Vagina (tissue), 2 donors: ENCODE results near the gene SNPH. TPM values are rescaled to one million over a fixed set of nuclear protein-coding genes. Genes with fewer than 3 reads are reported as not detected.
"Not testable (repeated sequence)": the region's sequence is repeated elsewhere in the genome, so short reads cannot be mapped to it uniquely, and the experiment has no call there.

Experiments used
- DNase-seq, 2 donors: peaks; one replicate each; pipeline ENCODE4 v3.0.0-alpha.2; 2017; ENCODE audit errors: extremely low spot score in 2 of 2
- H3K27ac ChIP-seq: fragments of 200-600 bp; sonication (generic); one replicate; pipeline ENCODE4 v1.5.1; 2019
- H3K27me3 ChIP-seq: fragments of 200-600 bp; sonication (generic); one replicate; pipeline ENCODE4 v1.5.1; 2019
- H3K36me3 ChIP-seq, 2 donors: fragments of 200-600 bp; sonication (generic); one replicate each; pipeline ENCODE4 v1.5.1; 2017 to 2019
- H3K4me1 ChIP-seq: fragments of 200-600 bp; sonication (generic); one replicate; pipeline ENCODE4 v1.5.1; 2019
- H3K4me3 ChIP-seq, 2 donors: fragments of 200-600 bp; sonication (generic); 1 replicate in 1 of 2; 2 replicates in 1 of 2; pipeline ENCODE4 v1.5.1; 2016 to 2019
- H3K9me3 ChIP-seq: fragments of 200-600 bp; sonication (generic); one replicate; pipeline ENCODE4 v1.5.1; 2019
- CTCF ChIP-seq, 3 experiments: fragments of 450-650 bp in 2 of 3; fragments of 200-600 bp in 1 of 3; sonication (generic) in 1 of 3; IDR thresholded peaks; one replicate each; pipeline ENCODE4 v1.5.1; 2017 to 2019; ENCODE audit warnings: antibody characterized with exemption in 3 of 3, mild to moderate bottlenecking in 2 of 3, moderate library complexity in 2 of 3
- POLR2A ChIP-seq, 2 donors: fragments of 450-650 bp; IDR thresholded peaks; one replicate each; pipeline ENCODE4 v1.6.1; 2017; ENCODE audit warnings: antibody characterized with exemption in 2 of 2, mild to moderate bottlenecking in 2 of 2, moderate library complexity in 2 of 2
- POLR2AphosphoS5 ChIP-seq, 2 donors: sonication (generic); formaldehyde crosslinking; IDR thresholded peaks; one replicate each; pipeline ENCODE4 v1.9.0; 2017; ENCODE audit warnings: antibody characterized with exemption in 2 of 2, mild to moderate bottlenecking in 2 of 2, low read depth in 1 of 2; ENCODE audit not compliant: insufficient read depth in 1 of 2
- intact Hi-C: fragments of 100-400 bp; cut with DNase I; formaldehyde crosslinking; loops from one replicate; pipeline ENCODE4 v1.15.1; 2023
- total RNA-seq: library from RNA; depleted of rRNA; stranded (reverse); fragments of >200 nt; gene quantifications from one replicate; pipeline ENCODE4 v1.2.3, GENCODE V29; 2016

Gene SNPH
- total RNA-seq, 1 donor from 2014 or later = 6.4 TPM

- H3K36me3 ChIP-seq = no peaks in the 10 kb centered on the region
- intact Hi-C loops = no loop called here
- no peak overlapping the region for H3K27ac ChIP-seq
- no peak for DNase-seq
- H3K4me3 ChIP-seq = no peak overlapping the region
- H3K27me3 ChIP-seq = no peaks in the 10 kb centered on the region
- peaks cover 20% of the 10 kb centered on the region for H3K4me1 ChIP-seq
- no peaks in the 10 kb centered on the region for H3K9me3 ChIP-seq
- no peak for TF ChIP-seq POLR2AphosphoS5 (IDR thresholded peaks at IDR 0.05; ENCODE audit: insufficient read depth in 1 of 2, low read depth in 1 of 2)
- no peak for TF ChIP-seq CTCF (IDR thresholded peaks at IDR 0.05)
- TF ChIP-seq POLR2A (IDR thresholded peaks at IDR 0.05) = no peak
These were observed 72.0 kb downstream of the SNPH start for GRCh38 chr20:1338096-1338495.

DNA sequence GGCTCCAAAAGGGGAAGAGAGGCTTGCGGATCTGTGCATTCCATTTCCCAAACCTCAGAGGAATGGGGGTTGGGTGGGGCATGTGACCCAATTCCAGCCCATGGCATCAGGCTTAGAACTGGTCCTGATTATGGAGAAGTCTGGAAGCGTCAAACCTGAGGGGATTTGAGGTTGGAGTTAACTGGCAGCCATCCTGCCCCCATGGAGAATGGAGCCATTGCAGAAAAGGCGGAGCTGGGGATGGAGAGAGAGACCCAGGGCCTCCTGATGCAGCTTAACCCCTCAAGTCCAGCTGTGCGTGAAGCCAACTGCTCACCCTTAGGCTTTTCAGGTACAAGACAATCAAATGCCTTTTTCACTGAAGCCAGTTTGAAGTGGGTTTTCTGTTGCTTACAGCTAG, 72.7 kb downstream of the SNPH start:
- intact Hi-C loops = no loop called here
- no peak overlapping the region for H3K27ac ChIP-seq
- no peaks in the 10 kb centered on the region for H3K27me3 ChIP-seq
- H3K9me3 ChIP-seq = no peaks in the 10 kb centered on the region
- H3K4me3 ChIP-seq = no peak overlapping the region
- no peaks in the 10 kb centered on the region for H3K36me3 ChIP-seq
- TF ChIP-seq CTCF (IDR thresholded peaks at IDR 0.05) (no peak), POLR2AphosphoS5 (IDR thresholded peaks at IDR 0.05; ENCODE audit: insufficient read depth in 1 of 2, low read depth in 1 of 2) (no peak), POLR2A (IDR thresholded peaks at IDR 0.05) (no peak)
- H3K4me1 ChIP-seq = peaks cover 20% of the 10 kb centered on the region
- peak in 1 of 2 donors; percentile 70 for DNase-seq

- no peak overlapping the region for H3K4me3 ChIP-seq
- H3K9me3 ChIP-seq = no peaks in the 10 kb centered on the region
- peaks cover 14% of the 10 kb centered on the region for H3K4me1 ChIP-seq
- no peaks in the 10 kb centered on the region for H3K36me3 ChIP-seq
- intact Hi-C loops = no loop called here
- DNase-seq = peak in 1 of 2 donors; percentile 78
- H3K27me3 ChIP-seq = no peaks in the 10 kb centered on the region
- no peak for TF ChIP-seq POLR2AphosphoS5 (IDR thresholded peaks at IDR 0.05; ENCODE audit: insufficient read depth in 1 of 2, low read depth in 1 of 2)
- no peak for TF ChIP-seq CTCF (IDR thresholded peaks at IDR 0.05)
- TF ChIP-seq POLR2A (IDR thresholded peaks at IDR 0.05) = no peak
- no peak overlapping the region for H3K27ac ChIP-seq
These were observed 75.6 kb downstream of the SNPH start for GRCh38 chr20:1341561-1342265.

DNA sequence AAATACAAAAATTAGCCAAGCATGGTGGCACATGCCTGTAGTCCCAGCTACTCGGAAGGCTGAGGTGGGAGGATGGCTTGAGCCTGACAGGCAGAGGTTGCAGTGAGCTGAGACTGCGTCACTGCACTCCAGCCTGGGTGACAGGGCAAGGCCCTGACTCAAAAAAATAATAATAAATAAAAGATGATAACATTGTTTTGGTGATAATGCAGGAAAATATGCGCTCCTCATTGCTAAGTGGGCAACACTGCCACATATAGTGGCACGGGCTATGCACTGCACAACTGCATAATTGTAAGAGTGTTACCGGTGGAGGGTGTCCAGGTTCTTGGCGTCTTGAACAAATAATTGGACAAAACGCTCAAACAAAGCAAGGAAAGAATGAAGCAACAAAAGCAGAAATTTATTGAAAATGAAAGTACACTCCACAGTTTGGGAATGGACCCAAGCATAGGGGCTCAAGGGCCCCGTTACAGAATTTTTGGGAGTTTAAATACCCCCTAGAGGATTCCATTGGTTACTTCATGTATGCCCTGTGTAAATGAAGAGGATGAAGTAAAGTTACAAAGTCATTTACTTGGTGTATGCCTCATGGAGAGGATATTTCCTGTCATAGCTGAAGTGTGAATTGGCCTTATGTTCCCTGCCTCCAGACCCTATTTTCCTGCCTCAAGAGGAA, 77.5 kb downstream of the SNPH start:
- H3K4me3 ChIP-seq, intact Hi-C loops, DNase-seq, H3K27ac ChIP-seq, H3K9me3 ChIP-seq, H3K4me1 ChIP-seq, H3K27me3 ChIP-seq, H3K36me3 ChIP-seq: not testable (repeated sequence)

DNA sequence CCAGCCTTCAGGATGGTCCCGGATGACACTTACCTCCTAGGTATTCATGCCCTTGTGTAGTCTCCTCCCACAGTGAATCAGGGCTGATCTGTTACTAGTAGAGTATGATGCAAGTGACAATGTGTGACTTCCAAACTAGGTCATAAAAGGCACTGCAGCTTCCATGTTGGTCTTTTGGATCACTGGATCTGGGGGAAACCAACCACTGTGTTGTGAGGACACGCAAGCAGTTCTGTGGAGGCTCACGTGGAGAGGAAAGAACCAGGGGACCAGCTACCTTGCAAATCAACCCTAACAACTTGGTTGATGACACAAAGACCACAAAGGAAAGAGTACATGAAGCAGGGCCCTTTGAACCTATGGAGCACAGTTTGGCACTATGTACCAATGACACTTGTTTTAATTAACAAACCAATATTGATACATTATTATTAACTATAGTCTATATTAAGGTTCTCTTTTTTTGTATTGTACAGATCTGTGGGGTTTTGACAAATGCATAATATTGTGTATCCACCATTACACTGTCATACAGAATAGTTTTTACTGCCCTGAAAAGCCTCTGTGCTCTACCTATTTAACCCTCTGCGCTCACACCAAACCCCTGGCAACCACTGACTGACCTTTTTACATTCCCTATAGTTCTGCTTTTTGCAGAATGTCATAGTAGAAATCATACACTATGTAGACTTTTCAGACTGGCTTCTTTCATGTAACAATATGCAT, 79.1 kb downstream of the SNPH start:
- H3K9me3 ChIP-seq = no peaks in the 10 kb centered on the region
- DNase-seq = peak in 1 of 2 donors; percentile 64
- no peaks in the 10 kb centered on the region for H3K27me3 ChIP-seq
- H3K4me1 ChIP-seq = no peaks in the 10 kb centered on the region
- TF ChIP-seq POLR2A (IDR thresholded peaks at IDR 0.05) (no peak), POLR2AphosphoS5 (IDR thresholded peaks at IDR 0.05; ENCODE audit: insufficient read depth in 1 of 2, low read depth in 1 of 2) (no peak), CTCF (IDR thresholded peaks at IDR 0.05) (no peak)
- H3K36me3 ChIP-seq = no peaks in the 10 kb centered on the region
- intact Hi-C loops = no loop called here
- H3K4me3 ChIP-seq = no peak overlapping the region
- H3K27ac ChIP-seq = no peak overlapping the region
